ENCODE measurements around the gene SP140.
"Not testable (repeated sequence)": the region's sequence is repeated elsewhere in the genome, so short reads cannot be mapped to it uniquely, and the experiment has no call there.

The SP140 gene

DNA sequence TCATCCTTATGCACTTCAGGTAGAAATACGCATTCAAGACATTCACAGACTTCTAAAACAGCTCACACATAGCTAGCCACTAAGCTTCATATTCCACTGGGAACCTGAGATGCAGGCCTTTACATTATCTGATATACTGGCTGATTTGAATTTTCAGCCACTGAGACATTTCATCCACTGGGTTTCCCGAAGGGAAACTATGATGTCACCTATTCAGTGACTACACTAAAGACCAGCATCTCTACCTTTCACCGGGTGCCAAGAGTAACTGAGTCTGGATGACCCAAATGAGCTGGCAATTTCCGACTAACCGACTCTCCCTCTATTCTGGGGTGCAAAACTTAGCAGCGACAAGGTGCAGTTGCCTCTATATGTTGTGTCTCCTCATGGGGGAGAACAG, 69.7 kb downstream of the SP140 start:
- DNase-seq = no peak

DNA sequence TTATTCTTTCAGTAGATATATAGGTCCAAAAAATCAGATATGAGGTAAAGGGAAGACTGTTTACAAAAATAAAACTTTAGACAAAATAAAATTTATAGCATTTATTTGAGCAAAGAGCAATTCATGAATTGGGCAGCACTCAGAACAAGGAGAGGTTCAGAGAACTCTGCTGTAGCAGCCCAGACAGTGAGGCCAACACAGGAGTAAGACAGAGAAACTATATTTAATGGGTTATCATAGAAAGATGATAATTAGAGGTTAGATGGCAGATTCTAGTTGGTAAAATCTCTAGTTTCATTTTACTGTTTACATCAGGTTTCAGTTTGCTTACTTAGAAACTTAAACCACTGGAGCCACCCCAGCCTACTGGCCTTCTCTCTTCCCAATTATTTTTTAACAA, 71.4 kb downstream of the SP140 start:
- no peak for DNase-seq

DNA sequence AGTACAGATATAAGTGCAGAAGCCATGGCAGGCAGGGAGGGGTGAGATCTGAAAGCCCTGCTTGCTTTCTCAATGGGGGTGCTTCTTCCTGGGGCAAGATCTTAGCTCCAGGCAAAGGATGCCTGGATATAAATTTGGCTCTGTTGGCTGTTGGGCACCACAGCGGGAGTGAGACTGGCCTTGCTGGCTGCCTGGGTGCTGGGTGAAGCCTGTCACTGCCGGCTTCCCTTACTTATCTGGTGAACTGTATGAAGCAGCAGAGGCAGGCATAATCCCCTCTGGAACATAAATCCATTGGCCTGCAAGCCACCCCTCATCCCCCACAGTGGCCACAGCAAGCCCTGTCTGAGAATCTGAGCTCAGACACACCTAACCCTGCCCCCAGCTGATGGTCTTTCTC, 74.1 kb downstream of the SP140 start:
- DNase-seq = no peak

- DNase-seq = no peak
Measured at GRCh38 chr2:230305416-230306275, 80.1 kb downstream of the SP140 start.

GRCh38 chr2:230306474-230306873, 80.9 kb downstream of the SP140 start:
- no peak for DNase-seq

GRCh38 chr2:230307485-230307884, 81.9 kb downstream of the SP140 start:
- no peak for DNase-seq

- no peak for DNase-seq
Measured at GRCh38 chr2:230308402-230309000, 83.0 kb downstream of the SP140 start.

DNA sequence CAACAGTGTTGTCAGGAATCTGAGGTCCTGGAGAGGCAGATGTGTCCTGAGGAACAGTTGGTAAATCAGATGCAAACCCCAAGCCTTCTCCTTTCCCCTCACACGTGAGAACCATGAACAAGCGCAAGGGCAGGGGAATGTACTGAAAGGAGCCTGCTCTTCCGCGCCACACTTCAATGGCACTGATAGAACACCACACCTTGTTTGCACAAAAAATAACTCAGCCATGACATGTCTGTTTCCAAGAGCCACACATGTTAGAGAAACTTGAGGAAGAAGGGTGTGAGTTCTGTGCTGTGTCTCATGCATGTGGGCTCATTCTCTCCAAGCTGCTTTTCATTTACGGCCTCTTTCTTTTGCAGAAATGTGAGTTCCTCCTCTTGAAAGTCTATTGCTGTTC, 85.3 kb downstream of the SP140 start:
- DNase-seq = not testable (repeated sequence)

GRCh38 chr2:230311634-230312033, 86.1 kb downstream of the SP140 start:
- not testable (repeated sequence) for DNase-seq

- DNase-seq = no peak
Measured at GRCh38 chr2:230312638-230313037, 87.1 kb downstream of the SP140 start.

DNA sequence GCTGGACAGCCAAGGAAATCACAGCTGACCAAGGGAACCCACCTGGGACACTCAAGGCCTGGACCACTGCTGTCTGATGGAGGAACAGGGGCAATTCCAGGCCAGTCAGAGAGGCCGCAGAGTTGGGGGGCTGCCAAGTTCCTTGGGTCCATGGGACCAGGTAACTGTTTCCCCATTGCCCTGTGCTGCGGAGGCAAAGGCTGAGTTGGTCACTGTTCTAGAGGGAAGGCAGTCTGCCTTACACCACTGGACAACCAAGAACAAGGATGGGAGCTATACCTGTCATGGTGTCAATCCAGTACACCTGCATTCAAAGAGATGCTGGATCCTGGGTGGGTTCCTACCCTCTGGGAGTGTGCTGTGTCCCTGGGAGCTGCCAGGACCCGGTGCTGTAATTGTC, 91.8 kb downstream of the SP140 start:
- no peak for DNase-seq

- no peak for DNase-seq
Measured at GRCh38 chr2:230318190-230319121, 92.9 kb downstream of the SP140 start.

- no peak for DNase-seq
Measured at GRCh38 chr2:230319211-230319862, 93.8 kb downstream of the SP140 start.

DNA sequence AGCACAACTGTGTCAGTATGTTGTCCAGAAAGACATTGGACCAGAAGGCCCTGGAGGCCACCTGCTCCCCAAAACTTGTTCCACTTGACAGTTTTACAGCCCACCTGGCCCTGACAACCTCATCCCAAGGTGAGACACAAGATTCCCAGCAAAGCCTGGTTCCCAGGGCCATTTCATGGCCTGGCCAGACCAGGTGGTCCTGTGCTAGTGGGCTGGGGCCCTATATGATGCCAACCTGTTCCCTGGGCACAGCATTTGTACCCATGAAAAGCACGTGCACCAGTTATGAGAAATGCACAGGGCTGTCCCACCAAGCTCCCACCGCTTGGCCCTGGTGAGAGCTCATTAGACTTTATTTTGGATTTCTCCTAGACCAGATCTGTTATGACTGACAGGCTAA, 95.5 kb downstream of the SP140 start:
- no peak for DNase-seq

DNA sequence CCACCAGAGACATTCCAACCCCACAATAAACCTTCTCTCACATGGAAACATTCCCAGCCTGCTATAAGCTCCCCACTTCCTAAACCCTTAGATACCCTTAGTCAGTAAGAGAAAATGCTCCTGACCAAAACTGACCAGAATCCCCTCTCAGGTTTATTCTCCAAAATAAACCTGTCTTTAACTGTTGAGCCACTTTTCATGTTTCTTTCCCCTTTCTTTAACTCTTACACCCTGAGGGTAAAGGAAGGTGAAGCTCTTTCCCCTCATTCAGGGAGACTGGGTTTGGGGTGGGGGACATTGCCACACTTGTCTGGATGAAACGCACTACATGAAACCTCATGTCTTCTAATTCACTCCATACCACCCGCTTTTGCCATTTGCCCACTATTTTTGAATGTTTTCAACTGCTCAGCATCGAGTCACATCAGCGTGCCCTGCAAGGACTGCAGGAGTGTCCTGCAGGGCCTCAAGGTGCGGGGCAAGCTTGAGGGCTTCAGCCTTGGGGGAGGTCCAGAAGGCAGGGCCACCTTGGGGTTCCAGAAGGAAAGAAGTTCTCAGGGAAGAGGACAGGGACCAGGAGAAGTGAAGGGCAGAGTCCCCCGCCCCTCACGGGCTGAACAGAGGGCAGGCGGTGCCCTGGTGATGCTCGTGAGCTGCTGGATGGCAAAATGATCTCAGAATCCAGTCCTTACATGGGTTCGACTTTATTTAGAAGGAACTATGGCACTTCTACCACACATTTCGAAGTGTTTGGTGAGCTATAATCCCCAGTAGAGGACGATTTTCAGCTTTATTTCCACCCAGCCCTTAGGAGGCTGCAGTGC, 97.2 kb downstream of the SP140 start:
- DNase-seq = no peak

DNA sequence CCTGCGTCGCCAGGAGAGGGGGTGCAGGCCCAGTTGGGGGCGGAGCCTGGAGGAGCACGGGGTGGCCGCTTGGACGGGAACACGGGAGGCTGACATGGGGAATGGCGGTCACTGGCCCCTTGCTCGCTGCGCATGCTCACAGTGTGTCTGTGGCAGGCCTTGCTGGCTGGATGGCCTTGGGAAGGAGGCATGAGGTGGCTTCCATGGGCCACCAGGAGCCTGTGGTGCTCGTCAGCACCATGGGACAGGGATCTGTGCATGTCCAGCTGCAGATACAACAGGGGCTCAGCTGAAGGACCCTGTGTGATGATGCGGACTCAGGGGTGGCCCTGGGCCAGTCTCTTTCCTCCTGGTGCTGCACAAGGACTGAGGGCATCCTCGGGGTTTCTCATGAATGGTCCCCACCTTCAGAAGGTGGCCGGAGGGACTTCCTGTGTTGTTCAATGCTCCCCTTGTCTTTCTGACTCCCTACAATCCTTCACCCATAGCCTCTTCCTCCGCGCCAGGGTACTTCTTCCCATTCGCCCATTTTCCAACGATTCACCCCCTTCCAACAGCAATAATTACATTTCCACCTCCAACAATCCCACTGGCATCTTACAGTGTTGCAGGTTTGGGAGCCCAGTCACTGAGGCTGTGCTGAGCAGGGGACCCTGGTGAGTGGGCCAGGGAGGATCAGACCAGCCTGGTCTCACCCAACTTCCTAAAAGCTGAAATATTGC, 98.0 kb downstream of the SP140 start:
- DNase-seq = no peak

DNA sequence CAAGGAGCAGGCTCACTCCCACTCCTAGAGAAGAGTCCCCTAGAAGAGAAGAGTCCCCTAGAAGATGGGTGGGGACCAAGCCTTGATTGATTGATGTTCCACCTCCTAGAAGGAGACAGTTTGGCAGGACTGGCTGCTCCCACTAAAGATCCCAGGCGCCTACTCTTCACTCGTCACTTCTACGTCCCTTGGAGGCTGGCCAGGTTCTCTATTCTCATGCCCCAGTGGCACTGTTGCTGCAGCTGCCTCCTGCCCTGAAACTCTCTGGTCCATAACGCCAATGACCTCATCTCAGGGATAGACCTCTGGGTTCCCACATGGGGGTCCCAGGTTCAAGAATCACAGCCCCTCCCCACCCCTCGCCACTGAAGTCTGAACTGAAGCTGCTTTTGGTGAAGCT, 99.0 kb downstream of the SP140 start:
- DNase-seq = no peak

DNA sequence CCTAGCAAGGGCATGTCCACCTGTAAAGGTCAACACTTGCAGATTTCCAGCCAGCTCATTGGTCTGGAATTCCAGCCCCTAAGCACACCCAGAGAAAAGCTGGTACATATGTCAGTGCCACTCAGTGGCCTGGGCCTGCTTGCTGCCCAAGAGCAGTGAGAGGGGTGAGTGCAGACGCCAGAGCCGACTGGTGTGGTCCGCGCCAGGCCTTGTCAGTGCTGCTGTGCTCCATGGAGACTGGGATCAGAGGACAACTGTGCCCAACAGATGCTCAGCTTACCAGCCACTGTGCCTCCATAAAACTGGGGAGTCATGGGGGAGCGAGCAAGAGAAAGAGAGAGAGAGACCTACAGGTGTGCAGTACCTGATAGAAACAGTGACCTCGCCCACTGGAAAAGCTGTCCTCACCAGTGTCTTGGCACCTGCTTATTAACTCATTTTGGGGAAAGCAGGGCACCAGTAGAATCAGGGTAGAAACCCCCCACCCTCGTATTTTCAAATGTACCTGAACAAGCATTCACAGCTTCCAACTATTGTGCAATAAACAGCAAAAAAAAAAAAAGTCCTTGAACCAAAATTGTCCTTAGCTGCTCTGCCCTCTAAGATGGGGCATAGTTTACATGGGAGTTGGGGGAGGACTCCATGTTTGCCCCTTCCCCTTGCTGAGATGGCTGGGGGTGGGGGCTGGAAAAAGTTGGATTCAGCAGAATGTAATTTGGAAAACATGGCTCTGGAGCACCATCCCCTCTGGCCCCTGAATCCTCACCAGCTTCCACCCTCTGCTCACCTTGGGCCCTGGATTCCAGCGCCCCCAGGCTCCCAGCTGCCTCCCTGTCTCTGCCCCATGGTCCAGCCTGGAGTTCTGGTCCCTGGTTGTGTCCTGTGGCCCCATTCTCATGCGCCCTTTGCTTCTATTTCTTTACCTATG, 100.0 kb downstream of the SP140 start:
- DNase-seq = no peak

- no peak for DNase-seq
Measured at GRCh38 chr2:230326453-230327417, 101.2 kb downstream of the SP140 start, which contains the start of gene SP140L. SP140L (plus strand) TSS chr2:230327193; CDS start chr2:230327270, 77 bp downstream.
